Liver (tissue), 9 donors: Measurements from ENCODE around the gene COL12A1. TPM values are rescaled to one million over a fixed set of nuclear protein-coding genes. Genes with fewer than 3 reads are reported as not detected.
A peak's percentile ranks its signal among the peaks of the same experiment; 100 is the strongest.

Source experiments
- DNase-seq: peaks from one replicate; pipeline ENCODE4 v3.0.0-alpha.2; 2017; ENCODE audit warnings: low spot score
- H3K27ac ChIP-seq, 2 donors: one replicate each; pipeline ENCODE4 v1.7.0; 2013; ENCODE audit warnings: inconsistent platforms in 2 of 2, low read length in 2 of 2, control low read depth in 1 of 2, low read depth in 1 of 2, mild to moderate bottlenecking in 1 of 2
- H3K27me3 ChIP-seq, 4 donors: one replicate each; pipeline versions ENCODE4 v1.6.1 to v1.7.0; 2013; ENCODE audit warnings: low read length in 3 of 4, inconsistent platforms in 1 of 4, mild to moderate bottlenecking in 1 of 4, moderate library complexity in 1 of 4; ENCODE audit not compliant: control insufficient read depth in 4 of 4, insufficient read depth in 4 of 4
- H3K36me3 ChIP-seq, 4 donors: one replicate each; pipeline versions ENCODE4 v1.6.1 to v1.7.0; 2013; ENCODE audit warnings: low read length in 3 of 4, mild to moderate bottlenecking in 3 of 4, low read depth in 1 of 4, moderate library complexity in 1 of 4; ENCODE audit not compliant: control insufficient read depth in 4 of 4, insufficient read depth in 3 of 4
- H3K4me1 ChIP-seq, 4 donors: one replicate each; pipeline versions ENCODE4 v1.6.1 to v1.7.0; 2013; ENCODE audit warnings: low read length in 3 of 4, mild to moderate bottlenecking in 3 of 4, moderate library complexity in 1 of 4; ENCODE audit not compliant: control insufficient read depth in 4 of 4, insufficient read depth in 4 of 4
- H3K4me3 ChIP-seq, 3 donors: one replicate each; pipeline versions ENCODE4 v1.6.1 to v1.7.0; 2013; ENCODE audit warnings: low read length in 3 of 3, control low read depth in 1 of 3, low read depth in 1 of 3, mild to moderate bottlenecking in 1 of 3
- H3K9ac ChIP-seq, 2 donors: one replicate each; pipeline ENCODE4 v1.7.0; 2013; ENCODE audit warnings: low read length in 2 of 2, mild to moderate bottlenecking in 2 of 2, moderate library complexity in 2 of 2, control low read depth in 1 of 2, low read depth in 1 of 2
- H3K9me3 ChIP-seq, 4 donors: one replicate each; pipeline versions ENCODE4 v1.6.1 to v1.7.0; 2013; ENCODE audit warnings: low read length in 3 of 4; ENCODE audit not compliant: control insufficient read depth in 4 of 4
- EGR1 ChIP-seq, 2 donors: IDR thresholded peaks; 2 replicates each; pipeline ENCODE4 v1.6.1; 2016 to 2018; ENCODE audit warnings: antibody characterized with exemption in 2 of 2, low read depth in 2 of 2
- FOXA1 ChIP-seq: IDR thresholded peaks from 2 replicates; pipeline ENCODE4 v1.6.1; 2016; ENCODE audit warnings: antibody characterized with exemption
- FOXA2 ChIP-seq: IDR thresholded peaks from 2 replicates; pipeline ENCODE4 v1.6.1; 2016; ENCODE audit warnings: antibody characterized with exemption
- GABPA ChIP-seq, 2 donors: IDR thresholded peaks in 1 of 2; conservative IDR thresholded peaks in 1 of 2; 2 replicates each; pipeline ENCODE4 v1.6.1; 2016; ENCODE audit warnings: antibody characterized with exemption in 2 of 2, mild to moderate bottlenecking in 1 of 2, moderate library complexity in 1 of 2
- HNF4A ChIP-seq, 2 donors: conservative IDR thresholded peaks; 2 replicates each; pipeline ENCODE4 v1.6.1; 2016; ENCODE audit warnings: antibody characterized with exemption in 2 of 2, mild to moderate bottlenecking in 2 of 2
- HNF4G ChIP-seq: IDR thresholded peaks from 2 replicates; pipeline ENCODE4 v1.6.1; 2016; ENCODE audit warnings: antibody characterized with exemption
- JUND ChIP-seq, 2 donors: IDR thresholded peaks; 2 replicates each; pipeline ENCODE4 v1.6.1; 2016; ENCODE audit warnings: antibody characterized with exemption in 2 of 2
- NR2F2 ChIP-seq: IDR thresholded peaks from 2 replicates; pipeline ENCODE4 v1.6.1; 2016; ENCODE audit warnings: antibody characterized with exemption
- RAD21 ChIP-seq, 2 donors: IDR thresholded peaks; 2 replicates each; pipeline ENCODE4 v1.6.1; 2016; ENCODE audit warnings: antibody characterized with exemption in 2 of 2, mild to moderate bottlenecking in 2 of 2
- RXRA ChIP-seq, 2 donors: IDR thresholded peaks; 2 replicates each; pipeline ENCODE4 v1.6.1; 2017 to 2018; ENCODE audit warnings: antibody characterized with exemption in 2 of 2, mild to moderate bottlenecking in 1 of 2
- SP1 ChIP-seq: IDR thresholded peaks from 2 replicates; pipeline ENCODE4 v1.6.1; 2018; ENCODE audit warnings: antibody characterized with exemption, mild to moderate bottlenecking
- TAF1 ChIP-seq: conservative IDR thresholded peaks from 2 replicates; pipeline ENCODE4 v1.6.1; 2016; ENCODE audit warnings: antibody characterized with exemption, mild to moderate bottlenecking
- YY1 ChIP-seq: IDR thresholded peaks from 2 replicates; pipeline ENCODE4 v1.6.1; 2016; ENCODE audit warnings: antibody characterized with exemption, mild to moderate bottlenecking
- WGBS: extraction: QIAGEN DNeasy Blood & Tissue Kit; methylation state at CpG from one replicate; pipeline ENCODE4 v1.1.7; 2013; 5-methylcytosine and 5-hydroxymethylcytosine counted together
- polyA plus RNA-seq, 2 donors: library from polyadenylated mRNA; stranded (reverse) in 1 of 2; unstranded in 1 of 2; fragments of 200-250 nt in 1 of 2; fragments of >200 nt in 1 of 2; fragmentation: Nextera tagmentation in 1 of 2; extraction: Ambion mirVana in 1 of 2; gene quantifications; one replicate each; pipeline versions ENCODE4 v1.2.1 to v1.2.3, GENCODE V29; 2013 to 2015
- total RNA-seq, 2 donors: library from RNA; depleted of rRNA; stranded (reverse); fragments of >200 nt; gene quantifications; one replicate each; pipeline ENCODE4 v1.2.3, GENCODE V29; 2014
- TF ChIP-seq, protein P1 (sequence below): IDR thresholded peaks from 2 replicates; pipeline ENCODE4 v1.6.1; 2016; ENCODE audit warnings: antibody characterized with exemption
- TF ChIP-seq, protein P2 (sequence below): fragments of 150-350 bp; IDR thresholded peaks from 2 replicates; pipeline ENCODE4 v1.5.1; 2017; ENCODE audit warnings: improper control_type of control experiment, low read depth, low read length; ENCODE audit not compliant: missing input control
- TF ChIP-seq, protein P3 (sequence below): IDR thresholded peaks from 2 replicates; pipeline ENCODE4 v1.6.1; 2016; ENCODE audit warnings: antibody characterized with exemption
- TF ChIP-seq, protein P4 (sequence below): IDR thresholded peaks from 2 replicates; pipeline ENCODE4 v1.6.1; 2016; ENCODE audit warnings: antibody characterized with exemption, mild to moderate bottlenecking
- TF ChIP-seq, protein P5 (sequence below): IDR thresholded peaks from 2 replicates; pipeline ENCODE4 v1.6.1; 2016; ENCODE audit warnings: antibody characterized with exemption
- donor health status: healthy.
- donor health status: healthy.
- donor health status: healthy.
- donor health status: healthy.
- donor health status: healthy.

Gene COL12A1
- total and polyA plus RNA-seq, 4 donors, result 0.15 to 5.1 (median 1.8) TPM

DNA sequence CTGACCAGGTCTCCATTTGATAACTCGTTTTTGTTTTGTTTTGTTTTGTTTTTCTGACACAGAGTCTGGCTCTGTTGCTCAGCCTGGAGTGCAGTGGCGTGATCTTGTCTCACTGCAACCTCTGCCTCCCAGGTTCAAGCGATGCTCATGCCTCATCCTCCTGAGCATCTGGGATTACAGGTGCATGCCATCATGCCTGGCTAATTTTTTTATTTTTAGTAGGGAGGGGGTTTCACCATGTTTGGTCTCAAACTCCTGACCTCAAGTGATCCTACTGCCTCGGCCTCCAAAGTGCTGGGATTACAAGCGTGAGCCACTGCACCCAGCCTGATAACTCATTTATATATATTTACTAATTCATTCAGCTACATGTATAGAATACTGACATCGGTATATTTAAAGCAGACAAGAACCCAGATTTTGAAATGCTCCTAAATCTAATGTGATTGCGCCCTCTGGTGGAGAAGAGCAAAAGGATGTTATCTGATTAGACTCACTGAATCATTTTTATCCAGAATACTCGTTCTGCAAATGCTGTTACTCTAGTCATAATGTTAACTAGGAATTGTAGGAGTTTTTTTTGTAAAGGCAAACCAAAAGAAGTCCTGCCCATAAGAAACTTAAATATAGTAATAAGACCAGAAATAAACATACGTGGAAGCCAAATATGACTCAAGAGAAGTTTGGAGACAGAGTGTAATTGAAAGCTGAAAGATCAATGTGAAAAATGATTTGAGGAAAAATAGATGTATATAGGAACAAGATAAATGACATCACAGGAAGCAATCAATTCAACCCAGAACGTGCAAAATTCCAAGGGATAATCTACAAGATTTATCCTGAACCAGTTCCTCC lies 5.3 kb upstream of the COL12A1 start:
- Histone ChIP-seq H3K4me1 (peaks cover 9 to 33% (median 22%) of the 10 kb centered on the region in 4 donors), H3K4me3 (no peak overlapping the region), H3K36me3 (no peaks in the 10 kb centered on the region), H3K27me3 (peaks cover 0 to 9% (median 4%) of the 10 kb centered on the region in 4 donors), H3K27ac (no peak overlapping the region), H3K9me3 (no peaks in the 10 kb centered on the region), H3K9ac (no peak overlapping the region)
- TF ChIP-seq, protein P1, sequence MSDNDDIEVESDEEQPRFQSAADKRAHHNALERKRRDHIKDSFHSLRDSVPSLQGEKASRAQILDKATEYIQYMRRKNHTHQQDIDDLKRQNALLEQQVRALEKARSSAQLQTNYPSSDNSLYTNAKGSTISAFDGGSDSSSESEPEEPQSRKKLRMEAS, result no peak
- TF ChIP-seq FOXA1, result no peak
- TF ChIP-seq JUND (IDR thresholded peaks at IDR 0.05), result no peak
- no peak for TF ChIP-seq RXRA (IDR thresholded peaks at IDR 0.05)
- TF ChIP-seq TAF1, result no peak
- TF ChIP-seq YY1, result no peak
- no peak for TF ChIP-seq GABPA (IDR thresholded peaks at IDR 0.05 in 1 of 2, conservative IDR thresholded peaks at IDR 0.05 in 1 of 2)
- TF ChIP-seq FOXA2, result no peak
- TF ChIP-seq SP1, result no peak
- TF ChIP-seq HNF4G, result no peak
- no peak for TF ChIP-seq NR2F2
- peak; percentile 76 to 88 for TF ChIP-seq RAD21 (IDR thresholded peaks at IDR 0.05)
- TF ChIP-seq, protein P2, sequence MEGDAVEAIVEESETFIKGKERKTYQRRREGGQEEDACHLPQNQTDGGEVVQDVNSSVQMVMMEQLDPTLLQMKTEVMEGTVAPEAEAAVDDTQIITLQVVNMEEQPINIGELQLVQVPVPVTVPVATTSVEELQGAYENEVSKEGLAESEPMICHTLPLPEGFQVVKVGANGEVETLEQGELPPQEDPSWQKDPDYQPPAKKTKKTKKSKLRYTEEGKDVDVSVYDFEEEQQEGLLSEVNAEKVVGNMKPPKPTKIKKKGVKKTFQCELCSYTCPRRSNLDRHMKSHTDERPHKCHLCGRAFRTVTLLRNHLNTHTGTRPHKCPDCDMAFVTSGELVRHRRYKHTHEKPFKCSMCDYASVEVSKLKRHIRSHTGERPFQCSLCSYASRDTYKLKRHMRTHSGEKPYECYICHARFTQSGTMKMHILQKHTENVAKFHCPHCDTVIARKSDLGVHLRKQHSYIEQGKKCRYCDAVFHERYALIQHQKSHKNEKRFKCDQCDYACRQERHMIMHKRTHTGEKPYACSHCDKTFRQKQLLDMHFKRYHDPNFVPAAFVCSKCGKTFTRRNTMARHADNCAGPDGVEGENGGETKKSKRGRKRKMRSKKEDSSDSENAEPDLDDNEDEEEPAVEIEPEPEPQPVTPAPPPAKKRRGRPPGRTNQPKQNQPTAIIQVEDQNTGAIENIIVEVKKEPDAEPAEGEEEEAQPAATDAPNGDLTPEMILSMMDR, result peak; percentile 79
- no peak for DNase-seq
- WGBS, result 24% methylated on average over 10 of the region's 10 CpGs

DNA sequence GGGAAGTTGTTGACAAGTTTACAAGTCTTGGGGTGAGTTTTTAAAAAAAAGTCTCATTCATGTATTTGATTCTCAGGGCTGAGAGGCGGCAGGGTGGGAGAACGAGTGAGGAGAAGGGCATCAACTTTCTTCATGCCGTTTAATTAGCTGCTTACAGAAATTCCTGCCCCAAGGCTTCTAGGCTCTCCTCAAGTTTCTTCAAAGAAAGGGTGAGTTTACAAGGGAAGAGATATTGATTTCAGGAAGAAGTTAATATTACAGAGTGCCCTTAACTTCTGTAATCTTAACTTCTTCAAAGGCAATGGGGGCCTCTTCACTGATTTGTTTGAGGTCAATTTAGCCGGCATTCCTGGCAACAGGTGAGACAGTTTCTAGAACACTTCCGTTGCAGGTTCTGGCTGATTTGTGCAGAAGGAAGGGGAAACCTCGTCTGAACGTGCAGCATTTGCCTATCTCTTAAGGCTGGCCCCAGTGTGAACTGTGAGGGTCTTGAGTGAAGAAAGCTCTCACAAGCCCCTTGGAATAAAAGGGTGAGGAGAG lies 3.4 kb upstream of the COL12A1 start:
- TF ChIP-seq, protein P3, sequence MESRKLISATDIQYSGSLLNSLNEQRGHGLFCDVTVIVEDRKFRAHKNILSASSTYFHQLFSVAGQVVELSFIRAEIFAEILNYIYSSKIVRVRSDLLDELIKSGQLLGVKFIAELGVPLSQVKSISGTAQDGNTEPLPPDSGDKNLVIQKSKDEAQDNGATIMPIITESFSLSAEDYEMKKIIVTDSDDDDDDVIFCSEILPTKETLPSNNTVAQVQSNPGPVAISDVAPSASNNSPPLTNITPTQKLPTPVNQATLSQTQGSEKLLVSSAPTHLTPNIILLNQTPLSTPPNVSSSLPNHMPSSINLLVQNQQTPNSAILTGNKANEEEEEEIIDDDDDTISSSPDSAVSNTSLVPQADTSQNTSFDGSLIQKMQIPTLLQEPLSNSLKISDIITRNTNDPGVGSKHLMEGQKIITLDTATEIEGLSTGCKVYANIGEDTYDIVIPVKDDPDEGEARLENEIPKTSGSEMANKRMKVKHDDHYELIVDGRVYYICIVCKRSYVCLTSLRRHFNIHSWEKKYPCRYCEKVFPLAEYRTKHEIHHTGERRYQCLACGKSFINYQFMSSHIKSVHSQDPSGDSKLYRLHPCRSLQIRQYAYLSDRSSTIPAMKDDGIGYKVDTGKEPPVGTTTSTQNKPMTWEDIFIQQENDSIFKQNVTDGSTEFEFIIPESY, result no peak
- TF ChIP-seq NR2F2 (no peak), RXRA (IDR thresholded peaks at IDR 0.05) (no peak), SP1 (no peak), FOXA2 (no peak), HNF4A (conservative IDR thresholded peaks at IDR 0.05) (no peak), RAD21 (IDR thresholded peaks at IDR 0.05) (no peak), JUND (IDR thresholded peaks at IDR 0.05) (no peak), EGR1 (IDR thresholded peaks at IDR 0.05; ENCODE audit: low read depth in 2 of 2) (no peak), TAF1 (no peak), GABPA (IDR thresholded peaks at IDR 0.05 in 1 of 2, conservative IDR thresholded peaks at IDR 0.05 in 1 of 2) (no peak), FOXA1 (no peak), HNF4G (no peak), YY1 (no peak)
- TF ChIP-seq, protein P4, sequence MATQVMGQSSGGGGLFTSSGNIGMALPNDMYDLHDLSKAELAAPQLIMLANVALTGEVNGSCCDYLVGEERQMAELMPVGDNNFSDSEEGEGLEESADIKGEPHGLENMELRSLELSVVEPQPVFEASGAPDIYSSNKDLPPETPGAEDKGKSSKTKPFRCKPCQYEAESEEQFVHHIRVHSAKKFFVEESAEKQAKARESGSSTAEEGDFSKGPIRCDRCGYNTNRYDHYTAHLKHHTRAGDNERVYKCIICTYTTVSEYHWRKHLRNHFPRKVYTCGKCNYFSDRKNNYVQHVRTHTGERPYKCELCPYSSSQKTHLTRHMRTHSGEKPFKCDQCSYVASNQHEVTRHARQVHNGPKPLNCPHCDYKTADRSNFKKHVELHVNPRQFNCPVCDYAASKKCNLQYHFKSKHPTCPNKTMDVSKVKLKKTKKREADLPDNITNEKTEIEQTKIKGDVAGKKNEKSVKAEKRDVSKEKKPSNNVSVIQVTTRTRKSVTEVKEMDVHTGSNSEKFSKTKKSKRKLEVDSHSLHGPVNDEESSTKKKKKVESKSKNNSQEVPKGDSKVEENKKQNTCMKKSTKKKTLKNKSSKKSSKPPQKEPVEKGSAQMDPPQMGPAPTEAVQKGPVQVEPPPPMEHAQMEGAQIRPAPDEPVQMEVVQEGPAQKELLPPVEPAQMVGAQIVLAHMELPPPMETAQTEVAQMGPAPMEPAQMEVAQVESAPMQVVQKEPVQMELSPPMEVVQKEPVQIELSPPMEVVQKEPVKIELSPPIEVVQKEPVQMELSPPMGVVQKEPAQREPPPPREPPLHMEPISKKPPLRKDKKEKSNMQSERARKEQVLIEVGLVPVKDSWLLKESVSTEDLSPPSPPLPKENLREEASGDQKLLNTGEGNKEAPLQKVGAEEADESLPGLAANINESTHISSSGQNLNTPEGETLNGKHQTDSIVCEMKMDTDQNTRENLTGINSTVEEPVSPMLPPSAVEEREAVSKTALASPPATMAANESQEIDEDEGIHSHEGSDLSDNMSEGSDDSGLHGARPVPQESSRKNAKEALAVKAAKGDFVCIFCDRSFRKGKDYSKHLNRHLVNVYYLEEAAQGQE, result no peak
- TF ChIP-seq, protein P5, sequence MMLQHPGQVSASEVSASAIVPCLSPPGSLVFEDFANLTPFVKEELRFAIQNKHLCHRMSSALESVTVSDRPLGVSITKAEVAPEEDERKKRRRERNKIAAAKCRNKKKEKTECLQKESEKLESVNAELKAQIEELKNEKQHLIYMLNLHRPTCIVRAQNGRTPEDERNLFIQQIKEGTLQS, result no peak
- TF ChIP-seq, protein P2, result no peak
- TF ChIP-seq, protein P1, result no peak
- Histone ChIP-seq H3K27ac (no peak overlapping the region), H3K36me3 (no peaks in the 10 kb centered on the region), H3K27me3 (peaks cover 0 to 18% (median 7%) of the 10 kb centered on the region in 4 donors), H3K4me3 (no peak overlapping the region), H3K9ac (no peak overlapping the region), H3K4me1 (peaks cover 14 to 51% (median 32%) of the 10 kb centered on the region in 4 donors), H3K9me3 (no peaks in the 10 kb centered on the region)
- 31% methylated on average over 7 of the region's 7 CpGs for WGBS
- no peak for DNase-seq
